BE2C (cell line): ENCODE data around the gene ACTR3C.

Experiments used
- DNase-seq: peaks from one replicate; pipeline ENCODE4 v3.0.0-alpha.2; 2020
- H3K27me3 ChIP-seq: fragments of 250-450 bp; sonication (Bioruptor Pico); 2 replicates; pipeline ENCODE4 v1.5.1; 2020; ENCODE audit warnings: mild to moderate bottlenecking
- H3K36me3 ChIP-seq: fragments of 250-450 bp; sonication (Bioruptor Pico); 2 replicates; pipeline ENCODE4 v1.5.1; 2020; ENCODE audit warnings: mild to moderate bottlenecking
- H3K4me1 ChIP-seq: fragments of 250-450 bp; sonication (Bioruptor Pico); 2 replicates; pipeline ENCODE4 v1.5.1; 2020
- H3K4me3 ChIP-seq: 2 replicates; pipeline ENCODE4 v1.5.1; 2011; ENCODE audit warnings: low read depth, low read length
- H3K9me3 ChIP-seq: fragments of 250-450 bp; sonication (Bioruptor Pico); 2 replicates; pipeline ENCODE4 v1.5.1; 2020
- TF ChIP-seq, protein P1 (sequence below): IDR thresholded peaks from 2 replicates; pipeline ENCODE4 v1.5.1; 2012; ENCODE audit warnings: mild to moderate bottlenecking, low read depth, low read length

ACTR3C gene

DNA sequence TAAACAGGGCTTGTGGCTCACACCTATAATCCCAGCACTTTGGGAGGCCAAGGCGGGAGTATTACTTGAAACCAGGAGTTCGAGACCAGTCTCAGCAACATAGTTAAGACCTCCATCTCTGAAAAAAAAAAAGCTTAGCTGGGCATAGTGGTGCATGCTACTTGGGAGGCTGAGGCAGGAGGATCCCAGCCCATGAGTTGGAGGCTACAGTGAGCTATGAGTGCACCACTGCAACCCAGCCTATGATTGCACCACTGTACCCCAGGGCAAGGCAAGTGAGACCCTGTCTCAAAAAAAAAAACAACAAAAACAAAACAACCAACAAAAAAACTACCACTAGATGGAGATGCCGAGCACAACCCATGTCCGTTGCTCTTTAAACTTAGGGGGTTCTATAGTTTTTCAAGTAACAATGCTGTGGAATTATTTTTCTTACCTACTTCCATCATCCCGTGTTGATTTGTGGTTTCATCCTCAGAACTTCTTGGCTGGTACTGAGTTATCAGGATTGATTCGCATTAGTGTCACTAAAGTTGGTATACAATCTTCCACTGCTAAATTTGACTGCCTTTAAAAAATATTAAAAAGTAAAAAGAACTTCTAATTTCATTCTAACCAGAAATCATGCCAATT is 33.0 kb upstream of the ACTR3C start:
- DNase-seq, result no peak
- TF ChIP-seq, protein P1, sequence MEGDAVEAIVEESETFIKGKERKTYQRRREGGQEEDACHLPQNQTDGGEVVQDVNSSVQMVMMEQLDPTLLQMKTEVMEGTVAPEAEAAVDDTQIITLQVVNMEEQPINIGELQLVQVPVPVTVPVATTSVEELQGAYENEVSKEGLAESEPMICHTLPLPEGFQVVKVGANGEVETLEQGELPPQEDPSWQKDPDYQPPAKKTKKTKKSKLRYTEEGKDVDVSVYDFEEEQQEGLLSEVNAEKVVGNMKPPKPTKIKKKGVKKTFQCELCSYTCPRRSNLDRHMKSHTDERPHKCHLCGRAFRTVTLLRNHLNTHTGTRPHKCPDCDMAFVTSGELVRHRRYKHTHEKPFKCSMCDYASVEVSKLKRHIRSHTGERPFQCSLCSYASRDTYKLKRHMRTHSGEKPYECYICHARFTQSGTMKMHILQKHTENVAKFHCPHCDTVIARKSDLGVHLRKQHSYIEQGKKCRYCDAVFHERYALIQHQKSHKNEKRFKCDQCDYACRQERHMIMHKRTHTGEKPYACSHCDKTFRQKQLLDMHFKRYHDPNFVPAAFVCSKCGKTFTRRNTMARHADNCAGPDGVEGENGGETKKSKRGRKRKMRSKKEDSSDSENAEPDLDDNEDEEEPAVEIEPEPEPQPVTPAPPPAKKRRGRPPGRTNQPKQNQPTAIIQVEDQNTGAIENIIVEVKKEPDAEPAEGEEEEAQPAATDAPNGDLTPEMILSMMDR, result peak; percentile 84

DNA sequence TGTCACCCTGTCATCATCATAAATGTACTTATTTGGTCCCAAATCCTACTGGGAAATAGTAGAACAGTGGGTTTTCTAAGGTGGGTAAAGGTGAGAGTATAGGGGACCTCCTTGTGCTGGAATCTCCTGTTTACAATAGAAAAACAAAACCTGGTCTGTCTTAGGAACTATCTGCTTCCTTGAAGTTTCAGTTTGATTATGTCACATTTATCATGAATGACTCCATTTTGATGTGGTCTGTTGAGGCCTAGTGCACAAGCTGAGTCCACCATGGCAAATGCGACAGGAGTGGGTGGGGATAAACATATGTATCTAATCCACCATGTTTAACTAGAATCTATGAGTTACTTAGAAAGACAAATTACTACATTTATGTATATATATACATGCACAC is 32.3 kb upstream of the ACTR3C start:
- Histone ChIP-seq H3K9me3 (no peaks in the 10 kb centered on the region), H3K4me1 (peaks cover 4% of the 10 kb centered on the region), H3K27me3 (peaks cover 8% of the 10 kb centered on the region; the same call in 1 of the 2 replicates), H3K36me3 (no peaks in the 10 kb centered on the region), H3K4me3 (no peak overlapping the region)
- DNase-seq, result no peak
- TF ChIP-seq, protein P1, result no peak

More for the DNA sequence above, 33.0 kb upstream of the ACTR3C start:
- peaks cover 8% of the 10 kb centered on the region; the same call in 1 of the 2 replicates for H3K27me3 ChIP-seq
- H3K9me3 ChIP-seq, result no peaks in the 10 kb centered on the region
- H3K4me3 ChIP-seq, result no peak overlapping the region
- H3K4me1 ChIP-seq, result peaks cover 4% of the 10 kb centered on the region
- no peaks in the 10 kb centered on the region for H3K36me3 ChIP-seq

DNA sequence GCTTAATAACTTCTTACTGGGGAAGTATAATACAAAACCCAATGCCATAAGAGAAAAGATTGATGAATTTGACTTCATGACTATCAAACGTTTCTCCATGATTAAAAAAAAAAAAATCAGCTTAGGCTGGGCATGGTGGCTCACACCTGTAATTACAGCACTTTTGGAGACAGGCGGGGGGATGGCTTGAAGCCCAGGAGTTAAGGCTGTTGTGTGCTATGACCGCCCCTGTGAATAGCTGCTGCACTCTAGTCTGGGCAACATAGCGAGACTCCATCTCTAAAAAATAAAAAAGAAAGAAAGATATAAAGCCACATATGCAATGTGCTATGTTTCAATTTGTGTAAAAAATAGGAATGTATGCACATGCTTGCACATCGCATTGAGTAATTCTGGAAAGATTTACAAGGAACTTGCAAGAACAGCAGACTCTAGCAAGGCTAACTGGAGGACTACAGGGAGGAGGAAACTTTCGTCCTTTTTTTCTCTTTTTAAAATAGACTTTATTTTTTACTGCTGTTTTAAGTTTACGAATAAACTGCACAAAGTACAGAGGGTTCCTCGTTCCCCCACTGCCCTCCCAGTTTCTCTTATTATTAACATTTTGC is 28.3 kb upstream of the ACTR3C start:
- H3K9me3 ChIP-seq, result no peaks in the 10 kb centered on the region
- TF ChIP-seq, protein P1, result no peak
- H3K36me3 ChIP-seq, result no peaks in the 10 kb centered on the region
- H3K27me3 ChIP-seq, result peaks cover 8% of the 10 kb centered on the region; the same call in 1 of the 2 replicates
- no peak overlapping the region for H3K4me3 ChIP-seq
- DNase-seq, result no peak
- H3K4me1 ChIP-seq, result peaks cover 2% of the 10 kb centered on the region

DNA sequence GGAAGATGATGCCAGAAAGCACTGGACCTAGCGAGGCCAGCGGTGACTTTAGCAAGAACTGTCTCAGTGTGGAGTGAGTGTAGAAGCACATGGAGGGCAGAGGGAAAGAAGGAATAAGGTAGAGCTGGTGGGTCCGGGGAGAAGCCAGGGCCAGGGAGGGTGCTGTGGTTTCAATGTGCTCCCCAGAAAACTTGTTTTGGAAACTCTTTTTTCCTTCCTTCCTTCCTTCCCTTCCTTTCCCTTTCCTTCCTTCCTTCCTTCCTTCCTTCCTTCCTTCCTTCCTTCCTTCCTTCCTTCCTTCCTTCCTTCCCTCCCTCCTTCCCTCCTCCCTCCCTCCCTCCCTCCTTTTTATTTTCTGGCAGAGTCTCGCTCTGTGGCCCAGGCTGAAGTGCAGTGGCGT is 23.6 kb upstream of the ACTR3C start:
- H3K36me3 ChIP-seq, result no peaks in the 10 kb centered on the region
- DNase-seq, result no peak
- H3K27me3 ChIP-seq, result peaks cover 22% of the 10 kb centered on the region
- H3K4me3 ChIP-seq, result no peak overlapping the region
- H3K9me3 ChIP-seq, result no peaks in the 10 kb centered on the region
- TF ChIP-seq, protein P1, result no peak
- H3K4me1 ChIP-seq, result no peaks in the 10 kb centered on the region

DNA sequence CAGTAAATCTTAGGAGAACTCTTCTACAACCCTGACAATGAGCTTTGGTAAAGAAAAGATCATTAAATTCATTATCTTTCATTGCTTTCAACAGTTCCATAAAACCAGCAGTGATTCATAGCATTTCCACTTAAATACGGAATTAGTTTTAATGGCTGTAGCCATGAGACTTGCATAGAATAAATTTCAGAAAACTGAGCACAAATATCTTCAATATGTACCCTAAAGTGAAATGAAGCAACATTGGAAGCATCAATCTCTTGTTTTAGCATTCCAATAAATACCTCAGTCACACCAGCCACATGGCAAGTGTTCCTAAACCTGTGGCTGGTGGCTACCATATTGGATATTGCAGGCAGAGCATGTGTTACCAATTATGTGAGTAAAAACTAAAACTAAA is 21.7 kb upstream of the ACTR3C start:
- Histone ChIP-seq H3K36me3 (no peaks in the 10 kb centered on the region), H3K27me3 (peaks cover 32% of the 10 kb centered on the region), H3K9me3 (no peaks in the 10 kb centered on the region), H3K4me3 (no peak overlapping the region), H3K4me1 (no peaks in the 10 kb centered on the region)
- no peak for DNase-seq
- TF ChIP-seq, protein P1, result no peak

DNA sequence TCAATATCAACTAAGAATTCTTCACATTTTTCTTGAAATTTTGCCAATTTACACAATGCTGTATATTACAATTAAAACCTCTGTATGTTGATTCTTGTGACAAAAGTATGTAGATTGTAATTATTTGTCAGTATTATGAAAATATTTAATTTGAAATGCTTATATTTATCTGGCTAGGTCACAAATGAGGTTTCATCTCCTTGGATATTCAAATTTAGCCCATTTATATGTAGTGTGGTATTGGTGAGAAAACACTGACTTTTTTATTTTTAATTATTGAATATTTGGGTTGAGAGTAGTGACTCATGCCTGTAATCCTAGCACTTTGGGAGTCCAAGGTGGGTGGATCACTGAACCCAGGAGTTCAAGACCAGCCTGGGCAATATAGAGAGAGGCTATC is 21.0 kb upstream of the ACTR3C start:
- Histone ChIP-seq H3K36me3 (no peaks in the 10 kb centered on the region), H3K9me3 (no peaks in the 10 kb centered on the region), H3K27me3 (peaks cover 32% of the 10 kb centered on the region), H3K4me3 (no peak overlapping the region), H3K4me1 (no peaks in the 10 kb centered on the region)
- TF ChIP-seq, protein P1, result no peak
- DNase-seq, result no peak
